ENCODE results near the gene LYST. TPM values are rescaled to one million over a fixed set of nuclear protein-coding genes. Genes with fewer than 3 reads are reported as not detected.
"Not testable (repeated sequence)": the region's sequence is repeated elsewhere in the genome, so short reads cannot be mapped to it uniquely, and the experiment has no call there.

LYST gene
- total and polyA plus RNA-seq, 12 donors: 6.7 to 48.0 (median 19.0) TPM

DNA sequence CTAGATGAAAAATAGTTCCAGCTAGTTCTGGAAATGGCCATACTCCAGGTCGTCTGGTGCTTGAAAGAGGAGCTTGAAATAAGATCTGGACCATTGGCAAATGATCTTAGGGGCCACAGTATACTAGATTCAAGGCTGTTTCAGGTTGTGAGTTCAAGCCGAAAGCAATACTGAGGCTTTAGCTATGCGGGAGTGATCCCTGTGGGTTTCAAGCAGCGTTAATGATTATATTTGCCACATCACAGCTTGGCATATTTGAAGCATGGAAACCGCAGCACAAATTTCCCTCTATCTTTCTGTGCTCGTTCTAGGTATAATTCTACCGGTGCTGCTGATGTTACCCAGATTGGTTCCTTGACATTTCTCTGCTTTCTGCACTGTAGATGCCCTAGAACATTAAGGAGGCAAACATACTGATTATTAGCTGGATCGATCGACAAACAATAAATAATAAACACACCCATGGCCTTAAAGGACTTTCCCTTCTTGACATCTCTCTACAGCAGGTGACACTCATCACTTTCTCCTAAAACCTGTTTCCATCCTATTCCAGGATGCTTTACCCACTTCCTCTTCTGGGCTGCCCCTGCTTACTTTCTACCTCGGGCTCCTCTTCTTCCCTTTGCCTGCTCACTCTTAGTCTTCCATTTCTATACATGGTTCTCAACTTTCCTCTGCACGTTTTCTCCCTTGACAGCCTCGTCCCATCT lies 40.6 kb upstream of the LYST start:
- 81 to 89% (median 86%) methylated on average over 12 of the region's 12 CpGs for WGBS, 4 donors
- intact Hi-C loops (cut with DNase I): no loop called here
- H3K27ac ChIP-seq: no peak overlapping the region
- no peak for DNase-seq
- H3K4me3 ChIP-seq: no peak overlapping the region
- H3K36me3 ChIP-seq (replicated peaks in 1 of 2): no peaks in the 10 kb centered on the region
- no peaks in the 10 kb centered on the region for H3K9me3 ChIP-seq (replicated peaks in 1 of 3)
- no peak for TF ChIP-seq POLR2A (IDR thresholded peaks at IDR 0.05)
- TF ChIP-seq, protein P1, sequence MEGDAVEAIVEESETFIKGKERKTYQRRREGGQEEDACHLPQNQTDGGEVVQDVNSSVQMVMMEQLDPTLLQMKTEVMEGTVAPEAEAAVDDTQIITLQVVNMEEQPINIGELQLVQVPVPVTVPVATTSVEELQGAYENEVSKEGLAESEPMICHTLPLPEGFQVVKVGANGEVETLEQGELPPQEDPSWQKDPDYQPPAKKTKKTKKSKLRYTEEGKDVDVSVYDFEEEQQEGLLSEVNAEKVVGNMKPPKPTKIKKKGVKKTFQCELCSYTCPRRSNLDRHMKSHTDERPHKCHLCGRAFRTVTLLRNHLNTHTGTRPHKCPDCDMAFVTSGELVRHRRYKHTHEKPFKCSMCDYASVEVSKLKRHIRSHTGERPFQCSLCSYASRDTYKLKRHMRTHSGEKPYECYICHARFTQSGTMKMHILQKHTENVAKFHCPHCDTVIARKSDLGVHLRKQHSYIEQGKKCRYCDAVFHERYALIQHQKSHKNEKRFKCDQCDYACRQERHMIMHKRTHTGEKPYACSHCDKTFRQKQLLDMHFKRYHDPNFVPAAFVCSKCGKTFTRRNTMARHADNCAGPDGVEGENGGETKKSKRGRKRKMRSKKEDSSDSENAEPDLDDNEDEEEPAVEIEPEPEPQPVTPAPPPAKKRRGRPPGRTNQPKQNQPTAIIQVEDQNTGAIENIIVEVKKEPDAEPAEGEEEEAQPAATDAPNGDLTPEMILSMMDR (IDR thresholded peaks at IDR 0.05): no peak
- H3K4me1 ChIP-seq (replicated peaks in 1 of 2): peaks cover 5 to 11% of the 10 kb centered on the region in 2 donors
- no peaks in the 10 kb centered on the region for H3K27me3 ChIP-seq

DNA sequence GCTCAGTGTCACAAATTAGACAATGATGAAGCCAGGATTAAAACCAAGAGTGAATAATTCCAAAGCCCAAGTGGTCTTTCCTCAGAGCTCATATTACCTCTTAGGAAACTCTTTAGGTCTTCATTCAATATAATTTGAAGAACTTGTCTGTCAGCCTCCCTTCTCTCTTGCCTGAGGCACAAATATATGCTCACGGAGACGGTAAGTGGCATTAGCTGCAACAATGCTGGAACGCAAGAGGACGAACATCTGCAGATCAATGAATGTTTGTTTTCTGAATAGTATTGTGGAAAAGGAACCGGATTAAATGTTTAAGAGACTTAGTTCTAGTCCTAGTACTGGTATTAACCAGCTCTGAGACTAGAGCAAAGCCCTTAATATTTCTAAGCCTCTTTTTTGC lies 39.7 kb upstream of the LYST start:
- no peaks in the 10 kb centered on the region for H3K36me3 ChIP-seq (replicated peaks in 1 of 2)
- TF ChIP-seq, protein P1 (IDR thresholded peaks at IDR 0.05): no peak
- no peak for TF ChIP-seq POLR2A (IDR thresholded peaks at IDR 0.05)
- no peak overlapping the region for H3K27ac ChIP-seq
- H3K27me3 ChIP-seq: no peaks in the 10 kb centered on the region
- no peaks in the 10 kb centered on the region for H3K9me3 ChIP-seq (replicated peaks in 1 of 3)
- H3K4me1 ChIP-seq (replicated peaks in 1 of 2): peaks cover 5 to 11% of the 10 kb centered on the region in 2 donors
- intact Hi-C loops (cut with DNase I): no loop called here
- WGBS, 4 donors: 86 to 93% (median 89%) methylated on average over 5 of the region's 5 CpGs
- DNase-seq: no peak
- no peak overlapping the region for H3K4me3 ChIP-seq

DNA sequence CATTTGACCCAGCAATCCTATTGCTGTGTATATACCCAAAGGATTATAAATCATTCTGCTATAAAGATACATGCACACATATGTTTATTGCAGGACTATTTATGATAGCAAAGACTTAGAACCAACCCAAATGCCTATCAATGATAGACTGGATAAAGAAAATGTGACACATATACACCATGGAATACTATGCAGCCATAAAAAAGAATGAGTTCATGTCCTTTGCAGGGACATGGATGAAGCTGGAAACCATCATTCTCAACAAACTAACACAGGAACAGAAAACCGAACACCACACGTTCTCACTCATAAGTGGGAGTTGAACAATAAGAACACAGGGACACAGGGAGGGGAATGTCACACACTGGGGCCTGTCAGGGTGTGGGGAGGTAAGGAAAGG lies 37.1 kb upstream of the LYST start:
- H3K27me3 ChIP-seq; H3K9me3 ChIP-seq (replicated peaks in 1 of 3); H3K36me3 ChIP-seq (replicated peaks in 1 of 2); DNase-seq; H3K4me1 ChIP-seq (replicated peaks in 1 of 2); H3K27ac ChIP-seq; intact Hi-C loops (cut with DNase I); H3K4me3 ChIP-seq: not testable (repeated sequence)
- 82 to 96% (median 82%) methylated on average over 2 of the region's 2 CpGs for WGBS, 4 donors

DNA sequence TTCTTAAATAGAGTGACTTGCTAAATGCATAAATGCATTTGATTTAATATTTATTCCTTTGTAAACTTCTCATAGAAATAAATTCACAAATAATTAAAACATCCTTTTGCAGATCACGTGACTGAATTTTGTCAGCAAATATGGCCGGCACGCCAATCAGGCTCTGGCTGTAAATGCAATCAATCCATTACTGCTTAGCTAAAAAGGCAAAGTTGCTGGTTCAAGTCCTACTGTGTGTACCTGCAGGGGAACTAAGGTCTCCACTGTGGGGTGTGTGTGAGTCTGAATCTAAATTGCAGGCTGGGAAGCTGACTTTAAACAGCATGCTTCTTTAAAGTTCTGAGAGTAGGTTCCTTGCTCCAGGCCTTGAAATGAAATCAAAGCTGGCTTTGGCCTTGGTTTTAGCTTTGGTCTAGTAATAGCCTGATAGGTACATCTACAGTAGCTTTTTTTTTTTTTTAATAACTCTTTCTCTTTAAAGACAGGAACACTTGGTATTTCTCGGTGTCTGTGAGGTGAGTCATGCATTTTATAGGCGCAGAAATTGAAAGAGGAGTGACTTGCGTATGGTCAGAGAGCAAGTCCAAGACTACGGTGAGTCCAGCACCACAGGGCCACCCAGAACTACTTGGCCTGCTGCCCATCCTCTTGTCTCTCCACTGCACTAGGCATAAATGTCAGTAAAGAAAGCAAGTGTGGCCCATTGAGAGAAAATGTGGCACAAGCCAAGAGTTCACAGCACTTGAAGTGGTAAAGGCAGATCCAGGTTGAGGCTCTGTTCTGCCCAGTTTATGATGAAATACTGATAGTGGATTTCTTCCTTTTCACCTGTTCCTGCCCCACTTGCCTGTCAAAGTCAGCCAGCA lies 36.2 kb upstream of the LYST start:
- Histone ChIP-seq H3K27ac (no peak overlapping the region), H3K9me3 (replicated peaks in 1 of 3) (no peaks in the 10 kb centered on the region), H3K27me3 (no peaks in the 10 kb centered on the region), H3K36me3 (replicated peaks in 1 of 2) (no peaks in the 10 kb centered on the region), H3K4me3 (no peak overlapping the region), H3K4me1 (replicated peaks in 1 of 2) (no peaks in the 10 kb centered on the region)
- DNase-seq: peak; percentile 51 to 76 (median 66)
- 42 to 58% (median 50%) methylated on average over 7 of the region's 7 CpGs for WGBS, 4 donors
- TF ChIP-seq, protein P1 (IDR thresholded peaks at IDR 0.05): no peak
- no peak for TF ChIP-seq POLR2A (IDR thresholded peaks at IDR 0.05)
- intact Hi-C loops (cut with DNase I): no loop called here
